OCI-LY1 (cell line): ENCODE results near the gene SPSB1.

Experiments
- H2AFZ ChIP-seq: fragments of 200-600 bp; sonication (generic), shearing (Covaris generic); 2 replicates; pipeline ENCODE4 v1.6.0; 2014; ENCODE audit warnings: antibody characterized with exemption, mild to moderate bottlenecking, low read length
- H3F3A ChIP-seq: fragments of 200-600 bp; sonication (generic), shearing (Covaris generic); 2 replicates; pipeline ENCODE4 v1.6.0; 2014; ENCODE audit warnings: mild to moderate bottlenecking, antibody characterized with exemption, low read length, moderate library complexity; ENCODE audit not compliant: insufficient read depth
- H3K27ac ChIP-seq: fragments of 200-600 bp; sonication (generic); 2 replicates; pipeline ENCODE4 v1.5.1; 2014; ENCODE audit warnings: low read length, mixed run types, mild to moderate bottlenecking, low read depth; ENCODE audit not compliant: poor library complexity, severe bottlenecking
- H3K27me3 ChIP-seq: fragments of 200-600 bp; sonication (generic); 2 replicates; pipeline ENCODE4 v1.6.0; 2014; ENCODE audit warnings: antibody characterized with exemption, mild to moderate bottlenecking, low read length, moderate library complexity; ENCODE audit not compliant: insufficient read depth
- H3K36me3 ChIP-seq: fragments of 200-600 bp; sonication (generic); 2 replicates; pipeline ENCODE4 v1.6.1; 2014; ENCODE audit warnings: mild to moderate bottlenecking, antibody characterized with exemption, low read length, moderate library complexity, mixed read lengths; ENCODE audit not compliant: insufficient read depth
- H3K4me1 ChIP-seq: fragments of 200-600 bp; sonication (generic); 2 replicates; pipeline ENCODE4 v1.5.1; 2014; ENCODE audit warnings: mild to moderate bottlenecking, low read length, moderate library complexity; ENCODE audit not compliant: insufficient read depth, severe bottlenecking
- H3K4me2 ChIP-seq: fragments of 200-600 bp; sonication (generic), shearing (Covaris generic); 2 replicates; pipeline ENCODE4 v1.6.1; 2014; ENCODE audit warnings: low read length
- H3K4me3 ChIP-seq: fragments of 200-600 bp; sonication (generic); 2 replicates; pipeline ENCODE4 v1.5.1; 2014; ENCODE audit warnings: low read length, low read depth, mild to moderate bottlenecking, mixed read lengths; ENCODE audit not compliant: poor library complexity, severe bottlenecking
- H3K79me2 ChIP-seq: fragments of 200-600 bp; shearing (Covaris generic); 2 replicates; pipeline ENCODE4 v1.6.1; 2016; ENCODE audit warnings: mixed run types, low read length, mixed read lengths; ENCODE audit not compliant: insufficient read depth
- H3K9ac ChIP-seq: fragments of 200-600 bp; sonication (generic), shearing (Covaris generic); 2 replicates; pipeline ENCODE4 v1.6.1; 2014; ENCODE audit warnings: mild to moderate bottlenecking, low read length, mixed read lengths
- H3K9me2 ChIP-seq: fragments of 200-600 bp; sonication (generic), shearing (Covaris generic); 2 replicates; pipeline ENCODE4 v1.6.1; 2014; ENCODE audit warnings: low read depth, mild to moderate bottlenecking, low read length, mixed read lengths
- H3K9me3 ChIP-seq: fragments of 200-600 bp; shearing (Covaris generic); 2 replicates; pipeline ENCODE4 v1.6.1; 2014; ENCODE audit warnings: low read length, mixed read lengths
- H4K20me1 ChIP-seq: fragments of 200-600 bp; sonication (generic), shearing (Covaris generic); 2 replicates; pipeline ENCODE4 v1.6.0; 2016; ENCODE audit warnings: mild to moderate bottlenecking, low read length; ENCODE audit not compliant: insufficient read depth
- EZH2 ChIP-seq: fragments of 200-600 bp; sonication (generic), shearing (Covaris generic); IDR thresholded peaks from 2 replicates; pipeline ENCODE4 v1.8.0; 2017; ENCODE audit warnings: borderline replicate concordance, mixed run types, mild to moderate bottlenecking, antibody characterized with exemption, low read length, moderate library complexity, mixed read lengths
- TF ChIP-seq, protein P1 (sequence below): fragments of 200-600 bp; sonication (generic), shearing (Covaris generic); IDR thresholded peaks from 2 replicates; pipeline ENCODE4 v1.5.1; 2017; ENCODE audit warnings: mild to moderate bottlenecking, antibody characterized with exemption, low read length, moderate library complexity, mixed read lengths

The SPSB1 gene

DNA sequence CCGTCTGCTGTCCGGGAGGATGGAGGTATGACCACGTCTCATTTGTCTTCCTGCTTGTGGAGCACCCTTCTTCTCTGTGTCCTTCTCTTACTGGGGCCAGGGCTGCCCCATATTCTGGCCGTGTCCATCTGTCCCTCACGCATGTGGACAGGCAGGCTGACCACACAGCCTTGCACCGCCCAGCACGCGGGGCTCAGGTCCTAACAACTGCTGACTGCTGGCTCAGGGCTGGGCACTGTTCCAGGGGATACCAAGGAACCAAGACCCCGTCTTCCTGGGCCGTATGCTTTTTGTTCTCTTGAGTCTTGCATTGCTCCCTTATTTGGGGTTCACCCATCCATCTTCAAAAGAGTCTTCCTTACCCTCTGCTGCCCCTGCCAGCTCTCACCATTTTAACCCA lies 17.5 kb upstream of the SPSB1 start:
- Histone ChIP-seq H3K9me3 (no peaks in the 10 kb centered on the region), H3K4me1 (no peaks in the 10 kb centered on the region), H3K27ac (no peak overlapping the region), H3K79me2 (no peaks in the 10 kb centered on the region), H3K4me3 (no peak overlapping the region), H3K9me2 (no peaks in the 10 kb centered on the region), H4K20me1 (no peaks in the 10 kb centered on the region), H3F3A (no peaks in the 10 kb centered on the region), H3K36me3 (no peaks in the 10 kb centered on the region), H3K9ac (no peak overlapping the region), H3K4me2 (no peak overlapping the region), H3K27me3 (peaks cover 3% of the 10 kb centered on the region; the same call in 1 of the 2 replicates), H2AFZ (no peak overlapping the region)
- TF ChIP-seq, protein P1, sequence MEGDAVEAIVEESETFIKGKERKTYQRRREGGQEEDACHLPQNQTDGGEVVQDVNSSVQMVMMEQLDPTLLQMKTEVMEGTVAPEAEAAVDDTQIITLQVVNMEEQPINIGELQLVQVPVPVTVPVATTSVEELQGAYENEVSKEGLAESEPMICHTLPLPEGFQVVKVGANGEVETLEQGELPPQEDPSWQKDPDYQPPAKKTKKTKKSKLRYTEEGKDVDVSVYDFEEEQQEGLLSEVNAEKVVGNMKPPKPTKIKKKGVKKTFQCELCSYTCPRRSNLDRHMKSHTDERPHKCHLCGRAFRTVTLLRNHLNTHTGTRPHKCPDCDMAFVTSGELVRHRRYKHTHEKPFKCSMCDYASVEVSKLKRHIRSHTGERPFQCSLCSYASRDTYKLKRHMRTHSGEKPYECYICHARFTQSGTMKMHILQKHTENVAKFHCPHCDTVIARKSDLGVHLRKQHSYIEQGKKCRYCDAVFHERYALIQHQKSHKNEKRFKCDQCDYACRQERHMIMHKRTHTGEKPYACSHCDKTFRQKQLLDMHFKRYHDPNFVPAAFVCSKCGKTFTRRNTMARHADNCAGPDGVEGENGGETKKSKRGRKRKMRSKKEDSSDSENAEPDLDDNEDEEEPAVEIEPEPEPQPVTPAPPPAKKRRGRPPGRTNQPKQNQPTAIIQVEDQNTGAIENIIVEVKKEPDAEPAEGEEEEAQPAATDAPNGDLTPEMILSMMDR: no peak
- TF ChIP-seq EZH2: no peak

- no peak overlapping the region for H3K9ac ChIP-seq
- no peak overlapping the region for H3K4me3 ChIP-seq
- H3K9me3 ChIP-seq: no peaks in the 10 kb centered on the region
- no peaks in the 10 kb centered on the region for H4K20me1 ChIP-seq
- H3K79me2 ChIP-seq: no peaks in the 10 kb centered on the region
- no peaks in the 10 kb centered on the region for H3K36me3 ChIP-seq
- H2AFZ ChIP-seq: no peak overlapping the region
- H3K4me2 ChIP-seq: no peak overlapping the region
- H3F3A ChIP-seq: no peaks in the 10 kb centered on the region
- H3K9me2 ChIP-seq: no peaks in the 10 kb centered on the region
- no peak overlapping the region for H3K27ac ChIP-seq
- H3K4me1 ChIP-seq: peaks cover 2% of the 10 kb centered on the region
- TF ChIP-seq, protein P1: no peak
- no peak for TF ChIP-seq EZH2
- H3K27me3 ChIP-seq: peaks cover 3% of the 10 kb centered on the region; the same call in 1 of the 2 replicates
Measured at GRCh38 chr1:9275567-9276034, 17.1 kb upstream of the SPSB1 start.

DNA sequence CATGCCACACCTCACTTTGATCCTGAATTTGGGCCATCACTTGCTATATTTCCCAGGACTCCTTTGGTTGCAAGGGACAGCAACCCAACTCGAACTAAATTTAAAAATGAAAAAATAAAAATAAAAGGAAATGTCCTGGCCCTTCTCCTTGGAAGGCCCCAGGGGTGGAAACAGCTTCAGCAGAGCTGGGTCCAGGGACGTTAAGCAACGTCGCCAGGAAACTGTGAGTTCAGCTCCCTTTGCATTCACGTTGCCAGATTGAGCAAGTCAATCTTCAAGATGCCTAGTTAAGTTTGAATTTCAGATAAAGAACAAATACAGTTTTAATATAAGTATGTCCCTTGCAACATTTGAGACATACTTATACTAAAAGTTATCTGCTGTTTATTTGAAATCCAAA lies 14.6 kb upstream of the SPSB1 start:
- H3K9me3 ChIP-seq: no peaks in the 10 kb centered on the region
- no peaks in the 10 kb centered on the region for H3F3A ChIP-seq
- H4K20me1 ChIP-seq: no peaks in the 10 kb centered on the region
- no peak overlapping the region for H3K4me3 ChIP-seq
- H3K27ac ChIP-seq: no peak overlapping the region
- peaks cover 6% of the 10 kb centered on the region; the same call in 1 of the 2 replicates for H3K27me3 ChIP-seq
- TF ChIP-seq, protein P1: no peak
- no peak for TF ChIP-seq EZH2
- no peak overlapping the region for H3K4me2 ChIP-seq
- H3K4me1 ChIP-seq: peaks cover 3% of the 10 kb centered on the region
- H3K9ac ChIP-seq: no peak overlapping the region
- H3K79me2 ChIP-seq: no peaks in the 10 kb centered on the region
- no peaks in the 10 kb centered on the region for H3K36me3 ChIP-seq
- no peaks in the 10 kb centered on the region for H3K9me2 ChIP-seq
- H2AFZ ChIP-seq: no peak overlapping the region
